Prostate gland (tissue), 2 donors: ENCODE measurements around the gene FAM161B.
"Not testable (repeated sequence)": the region's sequence is repeated elsewhere in the genome, so short reads cannot be mapped to it uniquely, and the experiment has no call there.

Experiments used
- POLR2AphosphoS5 ChIP-seq: sonication (generic); formaldehyde crosslinking; IDR thresholded peaks from one replicate; pipeline ENCODE4 v1.6.1; 2017; ENCODE audit warnings: antibody characterized with exemption
- TF ChIP-seq, protein P1 (sequence below), 4 experiments: fragments of 200-600 bp in 2 of 4; fragments of 450-650 bp in 2 of 4; sonication (generic) in 2 of 4; IDR thresholded peaks; 1 replicate in 3 of 4; 2 replicates in 1 of 4; pipeline ENCODE4 v1.5.1; 2016 to 2019; ENCODE audit warnings: antibody characterized with exemption in 4 of 4, mild to moderate bottlenecking in 2 of 4, moderate library complexity in 2 of 4

DNA sequence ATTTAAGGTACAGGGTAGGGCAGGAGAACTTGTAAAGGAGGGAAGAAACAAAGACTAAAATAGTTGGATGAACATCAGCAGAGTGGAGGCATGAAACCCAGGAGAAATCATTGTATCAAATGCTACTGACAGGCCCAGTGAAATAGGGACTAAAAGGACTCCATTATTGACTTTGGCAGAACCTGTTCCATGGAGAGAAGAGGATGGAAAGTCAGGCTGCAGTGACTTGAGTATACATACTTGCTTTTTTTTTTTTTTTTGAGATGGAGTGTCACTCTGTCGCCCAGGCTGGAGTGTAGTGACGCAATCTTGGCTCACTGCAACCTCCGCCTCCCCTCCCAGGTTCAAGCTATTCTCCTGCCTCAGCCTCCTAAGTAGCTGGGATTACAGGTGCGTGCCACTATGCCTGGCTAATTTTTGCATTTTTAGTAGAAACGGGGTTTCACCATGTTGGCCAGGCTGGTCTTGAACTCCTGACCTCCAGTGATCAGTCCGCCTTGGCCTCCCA lies 55.7 kb downstream of the FAM161B start:
- TF ChIP-seq, protein P1, sequence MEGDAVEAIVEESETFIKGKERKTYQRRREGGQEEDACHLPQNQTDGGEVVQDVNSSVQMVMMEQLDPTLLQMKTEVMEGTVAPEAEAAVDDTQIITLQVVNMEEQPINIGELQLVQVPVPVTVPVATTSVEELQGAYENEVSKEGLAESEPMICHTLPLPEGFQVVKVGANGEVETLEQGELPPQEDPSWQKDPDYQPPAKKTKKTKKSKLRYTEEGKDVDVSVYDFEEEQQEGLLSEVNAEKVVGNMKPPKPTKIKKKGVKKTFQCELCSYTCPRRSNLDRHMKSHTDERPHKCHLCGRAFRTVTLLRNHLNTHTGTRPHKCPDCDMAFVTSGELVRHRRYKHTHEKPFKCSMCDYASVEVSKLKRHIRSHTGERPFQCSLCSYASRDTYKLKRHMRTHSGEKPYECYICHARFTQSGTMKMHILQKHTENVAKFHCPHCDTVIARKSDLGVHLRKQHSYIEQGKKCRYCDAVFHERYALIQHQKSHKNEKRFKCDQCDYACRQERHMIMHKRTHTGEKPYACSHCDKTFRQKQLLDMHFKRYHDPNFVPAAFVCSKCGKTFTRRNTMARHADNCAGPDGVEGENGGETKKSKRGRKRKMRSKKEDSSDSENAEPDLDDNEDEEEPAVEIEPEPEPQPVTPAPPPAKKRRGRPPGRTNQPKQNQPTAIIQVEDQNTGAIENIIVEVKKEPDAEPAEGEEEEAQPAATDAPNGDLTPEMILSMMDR (IDR thresholded peaks at IDR 0.05) = not testable (repeated sequence)
- peak; percentile 66 for TF ChIP-seq POLR2AphosphoS5
